K562 (cell line): ENCODE data around the gene AIPL1. TPM values are rescaled to one million over a fixed set of nuclear protein-coding genes. Genes with fewer than 3 reads are reported as not detected.

Source experiments
- CBFB ChIP-seq: sonication (generic); formaldehyde crosslinking; IDR thresholded peaks from 2 replicates; pipeline ENCODE4 v1.4.0; 2020; ENCODE audit warnings: mild to moderate bottlenecking, missing genetic modification reagents
- FUS ChIP-seq: fragments of 200-400 bp; formaldehyde crosslinking; optimal IDR thresholded peaks from 2 replicates; pipeline ENCODE3; 2017; ENCODE audit warnings: low read depth, low read length
- KAT8 ChIP-seq: fragments of 450-650 bp; IDR thresholded peaks from 2 replicates; pipeline ENCODE4 v1.6.1; 2016; ENCODE audit warnings: low read depth, mild to moderate bottlenecking
- MAFK ChIP-seq: IDR thresholded peaks from 2 replicates; pipeline ENCODE4 v1.6.1; 2011; ENCODE audit warnings: low read length, improper control_type of control experiment
- PHF20 ChIP-seq: fragments of 450-650 bp; IDR thresholded peaks from 2 replicates; pipeline ENCODE4 v1.6.1; 2018; ENCODE audit not compliant: partially characterized antibody
- POLR2G ChIP-seq: fragments of 200-400 bp; formaldehyde crosslinking; IDR thresholded peaks from 2 replicates; pipeline ENCODE4 v1.6.1; 2017; ENCODE audit warnings: low read depth, mild to moderate bottlenecking, antibody characterized with exemption, low read length, moderate library complexity
- PTRF ChIP-seq: fragments of 450-650 bp; IDR thresholded peaks from 2 replicates; pipeline ENCODE4 v1.6.1; 2016; ENCODE audit warnings: mild to moderate bottlenecking, missing genetic modification characterization, missing compliant biosample characterization
- polyA plus RNA-seq, 8 experiments: library from polyadenylated mRNA; depleted of rRNA in 4 of 8; stranded (reverse) in 5 of 8; unstranded in 3 of 8; fragments of >200 nt; fragmentation: Nextera tagmentation in 2 of 8; fragmentation: Illumina TruSeq in 1 of 8; extraction: Ambion mirVana in 2 of 8; extraction: Trizol in 1 of 8; gene quantifications; 2 replicates each; pipeline versions ENCODE4 v1.2.1 to v1.2.3, GENCODE V29; 2011 to 2014; ENCODE audit warnings: inconsistent platforms in 1 of 8, missing spikeins in 1 of 8
- total RNA-seq, 7 experiments: library from RNA; depleted of rRNA in 6 of 7; stranded (reverse); fragments of >200 nt in 6 of 7; fragmentation: Illumina TruSeq in 2 of 7; extraction: Trizol in 2 of 7; gene quantifications; 2 replicates each; pipeline versions ENCODE4 v1.2.1 to v1.2.3, GENCODE V29; 2011 to 2021; ENCODE audit warnings: low replicate concordance in 1 of 7
- TF ChIP-seq, protein P1 (sequence below): fragments of 450-650 bp; formaldehyde crosslinking; IDR thresholded peaks from 2 replicates; pipeline ENCODE4 v1.4.0; 2022; ENCODE audit warnings: missing genetic modification characterization
- TF ChIP-seq, protein P2 (sequence below): IDR thresholded peaks from 3 replicates; pipeline ENCODE4 v1.6.1; 2011; ENCODE audit warnings: borderline replicate concordance, mild to moderate bottlenecking, moderate library complexity; ENCODE audit not compliant: insufficient read length; ENCODE audit errors: extremely low read depth
- TF ChIP-seq, protein P3 (sequence below): sonication (generic); formaldehyde crosslinking; IDR thresholded peaks from 2 replicates; pipeline ENCODE4 v1.8.0; 2022; ENCODE audit warnings: missing genetic modification reagents, mild to moderate bottlenecking, borderline replicate concordance
- TF ChIP-seq, protein P4 (sequence below), 2 experiments: fragments of 450-650 bp; IDR thresholded peaks; 2 replicates each; pipeline ENCODE4 v1.6.1; 2016; ENCODE audit warnings: mild to moderate bottlenecking in 2 of 2, borderline replicate concordance in 1 of 2, low read depth in 1 of 2, moderate library complexity in 1 of 2

The AIPL1 gene
- total and polyA plus RNA-seq, 9 of the 15 experiments (the other 6 are each of a cell fraction or from before 2014, with no cell fraction given) = not detected

DNA sequence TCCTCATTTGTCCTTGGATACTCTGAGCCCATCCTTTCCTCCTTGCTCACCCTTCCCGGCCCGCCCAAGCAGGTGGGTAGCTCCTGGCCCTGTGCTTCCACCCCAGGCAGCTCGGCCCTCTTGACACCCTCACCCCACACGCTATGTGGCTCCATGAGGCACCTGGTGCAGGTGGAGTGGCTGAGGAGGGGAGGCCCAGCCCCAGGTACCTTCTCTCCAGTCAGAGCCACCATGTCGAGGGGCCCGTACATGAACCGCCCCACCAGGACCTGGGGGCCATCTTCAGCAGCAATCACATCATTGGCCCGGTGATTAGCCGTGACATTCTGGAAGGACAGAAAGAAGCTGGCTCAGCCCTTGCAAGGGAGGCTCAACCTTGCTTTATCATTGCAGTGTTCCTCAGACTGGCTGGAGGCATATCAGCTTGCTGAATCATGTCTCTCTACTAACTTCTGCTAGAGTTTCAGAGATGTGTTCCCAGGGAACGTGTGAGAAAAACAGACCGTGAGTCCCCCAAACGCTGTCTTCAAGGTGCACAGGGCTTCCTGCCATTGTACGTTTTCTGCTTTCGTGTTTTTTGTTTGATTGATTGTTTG lies 29.6 kb upstream of the AIPL1 start (continued):
- TF ChIP-seq FUS (no peak), KAT8 (no peak), PTRF (tag) (no peak), CBFB (no peak), POLR2G (no peak), PHF20 (no peak), MAFK (peak; percentile 59)
- TF ChIP-seq, protein P1, sequence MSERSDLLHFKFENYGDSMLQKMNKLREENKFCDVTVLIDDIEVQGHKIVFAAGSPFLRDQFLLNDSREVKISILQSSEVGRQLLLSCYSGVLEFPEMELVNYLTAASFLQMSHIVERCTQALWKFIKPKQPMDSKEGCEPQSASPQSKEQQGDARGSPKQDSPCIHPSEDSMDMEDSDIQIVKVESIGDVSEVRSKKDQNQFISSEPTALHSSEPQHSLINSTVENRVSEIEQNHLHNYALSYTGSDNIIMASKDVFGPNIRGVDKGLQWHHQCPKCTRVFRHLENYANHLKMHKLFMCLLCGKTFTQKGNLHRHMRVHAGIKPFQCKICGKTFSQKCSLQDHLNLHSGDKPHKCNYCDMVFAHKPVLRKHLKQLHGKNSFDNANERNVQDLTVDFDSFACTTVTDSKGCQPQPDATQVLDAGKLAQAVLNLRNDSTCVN (CRISPR knock-in tag) = 0 out of 2 replicates have a peak, but pooled peaks have one; percentile 19
- TF ChIP-seq, protein P2, sequence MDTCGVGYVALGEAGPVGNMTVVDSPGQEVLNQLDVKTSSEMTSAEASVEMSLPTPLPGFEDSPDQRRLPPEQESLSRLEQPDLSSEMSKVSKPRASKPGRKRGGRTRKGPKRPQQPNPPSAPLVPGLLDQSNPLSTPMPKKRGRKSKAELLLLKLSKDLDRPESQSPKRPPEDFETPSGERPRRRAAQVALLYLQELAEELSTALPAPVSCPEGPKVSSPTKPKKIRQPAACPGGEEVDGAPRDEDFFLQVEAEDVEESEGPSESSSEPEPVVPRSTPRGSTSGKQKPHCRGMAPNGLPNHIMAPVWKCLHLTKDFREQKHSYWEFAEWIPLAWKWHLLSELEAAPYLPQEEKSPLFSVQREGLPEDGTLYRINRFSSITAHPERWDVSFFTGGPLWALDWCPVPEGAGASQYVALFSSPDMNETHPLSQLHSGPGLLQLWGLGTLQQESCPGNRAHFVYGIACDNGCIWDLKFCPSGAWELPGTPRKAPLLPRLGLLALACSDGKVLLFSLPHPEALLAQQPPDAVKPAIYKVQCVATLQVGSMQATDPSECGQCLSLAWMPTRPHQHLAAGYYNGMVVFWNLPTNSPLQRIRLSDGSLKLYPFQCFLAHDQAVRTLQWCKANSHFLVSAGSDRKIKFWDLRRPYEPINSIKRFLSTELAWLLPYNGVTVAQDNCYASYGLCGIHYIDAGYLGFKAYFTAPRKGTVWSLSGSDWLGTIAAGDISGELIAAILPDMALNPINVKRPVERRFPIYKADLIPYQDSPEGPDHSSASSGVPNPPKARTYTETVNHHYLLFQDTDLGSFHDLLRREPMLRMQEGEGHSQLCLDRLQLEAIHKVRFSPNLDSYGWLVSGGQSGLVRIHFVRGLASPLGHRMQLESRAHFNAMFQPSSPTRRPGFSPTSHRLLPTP = no peak
- TF ChIP-seq, protein P3, sequence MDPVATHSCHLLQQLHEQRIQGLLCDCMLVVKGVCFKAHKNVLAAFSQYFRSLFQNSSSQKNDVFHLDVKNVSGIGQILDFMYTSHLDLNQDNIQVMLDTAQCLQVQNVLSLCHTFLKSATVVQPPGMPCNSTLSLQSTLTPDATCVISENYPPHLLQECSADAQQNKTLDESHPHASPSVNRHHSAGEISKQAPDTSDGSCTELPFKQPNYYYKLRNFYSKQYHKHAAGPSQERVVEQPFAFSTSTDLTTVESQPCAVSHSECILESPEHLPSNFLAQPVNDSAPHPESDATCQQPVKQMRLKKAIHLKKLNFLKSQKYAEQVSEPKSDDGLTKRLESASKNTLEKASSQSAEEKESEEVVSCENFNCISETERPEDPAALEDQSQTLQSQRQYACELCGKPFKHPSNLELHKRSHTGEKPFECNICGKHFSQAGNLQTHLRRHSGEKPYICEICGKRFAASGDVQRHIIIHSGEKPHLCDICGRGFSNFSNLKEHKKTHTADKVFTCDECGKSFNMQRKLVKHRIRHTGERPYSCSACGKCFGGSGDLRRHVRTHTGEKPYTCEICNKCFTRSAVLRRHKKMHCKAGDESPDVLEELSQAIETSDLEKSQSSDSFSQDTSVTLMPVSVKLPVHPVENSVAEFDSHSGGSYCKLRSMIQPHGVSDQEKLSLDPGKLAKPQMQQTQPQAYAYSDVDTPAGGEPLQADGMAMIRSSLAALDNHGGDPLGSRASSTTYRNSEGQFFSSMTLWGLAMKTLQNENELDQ (CRISPR knock-in tag) = no peak
- TF ChIP-seq, protein P4, sequence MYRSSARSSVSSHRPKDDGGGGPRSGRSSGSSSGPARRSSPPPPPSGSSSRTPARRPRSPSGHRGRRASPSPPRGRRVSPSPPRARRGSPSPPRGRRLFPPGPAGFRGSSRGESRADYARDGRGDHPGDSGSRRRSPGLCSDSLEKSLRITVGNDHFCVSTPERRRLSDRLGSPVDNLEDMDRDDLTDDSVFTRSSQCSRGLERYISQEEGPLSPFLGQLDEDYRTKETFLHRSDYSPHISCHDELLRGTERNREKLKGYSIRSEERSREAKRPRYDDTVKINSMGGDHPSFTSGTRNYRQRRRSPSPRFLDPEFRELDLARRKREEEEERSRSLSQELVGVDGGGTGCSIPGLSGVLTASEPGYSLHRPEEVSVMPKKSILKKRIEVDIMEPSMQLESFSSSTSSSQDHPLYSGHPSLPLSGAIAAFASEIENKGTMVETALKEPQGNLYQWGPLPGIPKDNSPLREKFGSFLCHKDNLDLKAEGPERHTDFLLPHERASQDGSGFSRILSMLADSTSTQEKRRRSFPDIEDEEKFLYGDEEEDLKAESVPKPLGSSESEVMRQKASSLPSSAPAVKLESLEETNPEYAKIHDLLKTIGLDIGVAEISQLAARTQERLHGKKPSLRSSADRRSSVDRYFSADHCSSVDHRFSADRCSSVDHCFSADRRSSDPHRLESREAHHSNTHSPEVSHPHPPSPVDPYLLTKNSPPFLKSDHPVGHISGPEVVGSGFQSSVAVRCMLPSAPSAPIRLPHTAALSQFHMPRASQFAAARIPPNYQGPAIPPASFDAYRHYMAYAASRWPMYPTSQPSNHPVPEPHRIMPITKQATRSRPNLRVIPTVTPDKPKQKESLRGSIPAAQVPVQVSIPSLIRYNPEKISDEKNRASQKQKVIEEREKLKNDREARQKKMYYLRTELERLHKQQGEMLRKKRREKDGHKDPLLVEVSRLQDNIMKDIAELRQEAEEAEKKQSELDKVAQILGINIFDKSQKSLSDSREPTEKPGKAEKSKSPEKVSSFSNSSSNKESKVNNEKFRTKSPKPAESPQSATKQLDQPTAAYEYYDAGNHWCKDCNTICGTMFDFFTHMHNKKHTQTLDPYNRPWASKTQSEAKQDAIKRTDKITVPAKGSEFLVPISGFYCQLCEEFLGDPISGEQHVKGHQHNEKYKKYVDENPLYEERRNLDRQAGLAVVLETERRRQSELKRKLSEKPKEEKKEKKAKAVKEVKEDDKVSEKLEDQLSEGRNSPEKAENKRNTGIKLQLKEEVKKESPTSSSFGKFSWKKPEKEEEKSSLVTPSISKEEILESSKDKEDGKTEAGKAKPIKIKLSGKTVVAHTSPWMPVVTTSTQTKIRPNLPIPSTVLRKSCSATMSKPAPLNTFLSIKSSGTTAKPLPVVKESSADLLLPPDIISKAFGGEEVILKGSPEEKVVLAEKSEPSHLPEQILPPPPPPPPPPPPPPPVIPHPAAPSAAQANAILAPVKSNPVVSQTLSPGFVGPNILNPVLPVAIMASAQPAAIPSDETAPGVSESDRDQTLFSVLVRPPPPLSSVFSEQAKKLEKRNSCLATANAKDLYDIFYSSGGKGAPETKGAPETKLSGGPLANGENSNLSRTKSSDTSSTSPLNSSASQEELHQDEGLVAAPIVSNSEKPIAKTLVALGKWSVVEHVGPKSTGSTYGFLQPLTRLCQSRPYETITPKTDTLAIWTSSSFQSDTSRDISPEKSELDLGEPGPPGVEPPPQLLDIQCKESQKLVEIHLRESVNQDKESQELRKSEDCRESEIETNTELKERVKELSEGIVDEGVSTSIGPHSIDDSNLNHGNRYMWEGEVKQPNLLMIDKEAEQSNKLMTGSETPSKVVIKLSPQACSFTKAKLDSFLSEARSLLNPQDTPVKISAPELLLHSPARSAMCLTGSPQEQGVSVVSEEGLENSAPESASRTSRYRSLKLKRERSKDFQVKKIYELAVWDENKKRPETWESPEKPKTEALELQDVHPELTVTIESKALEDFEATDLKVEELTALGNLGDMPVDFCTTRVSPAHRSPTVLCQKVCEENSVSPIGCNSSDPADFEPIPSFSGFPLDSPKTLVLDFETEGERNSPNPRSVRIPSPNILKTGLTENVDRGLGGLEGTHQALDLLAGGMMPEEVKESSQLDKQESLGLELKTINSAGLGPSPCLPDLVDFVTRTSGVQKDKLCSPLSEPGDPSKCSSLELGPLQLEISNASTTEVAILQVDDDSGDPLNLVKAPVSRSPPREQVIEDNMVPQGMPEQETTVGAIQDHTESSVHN (IDR thresholded peaks at IDR 0.05; ENCODE audit: borderline replicate concordance in 1 of 2, low read depth in 1 of 2) = no peak
